NCI-H524 (cell line): Measurements from ENCODE around the gene PTS.

ENCODE experiments used
- DNase-seq, 2 experiments: peaks; one replicate each; lab custom pipeline; 2025; lab: John Stamatoyannopoulos, UW

The PTS gene

GRCh38 chr11:112265659-112266409 is 39.6 kb downstream of the PTS start:
- no peak for DNase-seq

GRCh38 chr11:112266410-112266778 is 40.2 kb downstream of the PTS start:
- no peak for DNase-seq

- DNase-seq: no peak
These were observed 41.0 kb downstream of the PTS start for GRCh38 chr11:112267188-112267591.

GRCh38 chr11:112268406-112268805 is 42.2 kb downstream of the PTS start:
- DNase-seq: no peak

GRCh38 chr11:112269139-112269538 is 42.9 kb downstream of the PTS start:
- no peak for DNase-seq

GRCh38 chr11:112270551-112271180 is 44.4 kb downstream of the PTS start:
- no peak for DNase-seq

GRCh38 chr11:112271242-112271641 is 45.0 kb downstream of the PTS start:
- DNase-seq: no peak

- no peak for DNase-seq
These were observed 46.8 kb downstream of the PTS start for GRCh38 chr11:112273066-112273465.

GRCh38 chr11:112274007-112274783 is 48.0 kb downstream of the PTS start:
- no peak for DNase-seq

GRCh38 chr11:112277029-112277428 is 50.8 kb downstream of the PTS start:
- no peak for DNase-seq

GRCh38 chr11:112277941-112278340 is 51.7 kb downstream of the PTS start:
- DNase-seq: no peak

- DNase-seq: no peak
These were observed 52.6 kb downstream of the PTS start for GRCh38 chr11:112278803-112279202.

GRCh38 chr11:112279901-112280267 is 53.7 kb downstream of the PTS start:
- DNase-seq: peak; percentile 22 to 62

- DNase-seq: peak; percentile 52 to 79
These were observed 54.3 kb downstream of the PTS start for GRCh38 chr11:112280268-112281126.

- DNase-seq: no peak
These were observed 55.5 kb downstream of the PTS start for GRCh38 chr11:112281726-112282125.
